HEK293 (cell line): ENCODE measurements around the gene ERVK3-1.

ENCODE experiments used
- CTCF ChIA-PET: fragments of 350-600 bp; formaldehyde crosslinking; extraction: SDS; loops from one replicate; lab custom pipeline; 2021; ENCODE audit warnings: antibody characterized with exemption; lab: Yijun Ruan, JAX
- POLR2A ChIA-PET: fragments of 300-600 bp; formaldehyde crosslinking; extraction: SDS; loops from one replicate; lab custom pipeline; 2020; ENCODE audit warnings: antibody characterized with exemption, inconsistent platforms; lab: Yijun Ruan, JAX
- H3K27ac ChIP-seq: fragments of 200-500 bp; sonication (Bioruptor generic); 2 replicates; pipeline ENCODE4 v1.5.1; 2014; ENCODE audit warnings: low read depth, low read length, control low read depth, inconsistent platforms; ENCODE audit errors: extremely low read depth
- H3K36me3 ChIP-seq, 2 experiments: fragments of 200-500 bp in 1 of 2; sonication (Bioruptor generic) in 1 of 2; 1 replicate in 1 of 2; 2 replicates in 1 of 2; pipeline ENCODE4 v1.5.1; 2014 to 2017; ENCODE audit warnings: inconsistent platforms in 2 of 2, low read length in 2 of 2; ENCODE audit not compliant: control insufficient read depth in 2 of 2, insufficient read depth in 1 of 2
- H3K4me1 ChIP-seq: fragments of 200-500 bp; sonication (Bioruptor generic); 2 replicates; pipeline ENCODE4 v1.5.1; 2014; ENCODE audit warnings: mild to moderate bottlenecking, low read length, inconsistent platforms; ENCODE audit not compliant: control insufficient read depth, insufficient read depth
- H3K4me3 ChIP-seq: 2 replicates; pipeline ENCODE4 v1.5.1; 2011; ENCODE audit warnings: low read depth, mild to moderate bottlenecking, control low read depth, low read length, moderate library complexity
- H3K9me3 ChIP-seq: fragments of 200-500 bp; sonication (Bioruptor generic); 2 replicates; pipeline ENCODE4 v1.5.1; 2014; ENCODE audit warnings: low read depth, low read length, inconsistent platforms; ENCODE audit not compliant: control insufficient read depth, insufficient read depth
- GLI2 ChIP-seq: fragments of 450-650 bp; formaldehyde crosslinking; IDR thresholded peaks from 2 replicates; pipeline ENCODE4; 2017; ENCODE audit warnings: missing biosample characterization, missing genetic modification characterization, low read depth, borderline replicate concordance
- IKZF3 ChIP-seq: fragments of 450-650 bp; IDR thresholded peaks from 2 replicates; pipeline ENCODE4 v1.5.0; 2018; ENCODE audit warnings: missing biosample characterization, mild to moderate bottlenecking, missing genetic modification characterization, moderate library complexity
- SCRT2 ChIP-seq: fragments of 450-650 bp; formaldehyde crosslinking; IDR thresholded peaks from 2 replicates; pipeline ENCODE4 v1.5.1; 2016; ENCODE audit warnings: missing biosample characterization, missing genetic modification characterization
- TRIM28 ChIP-seq: IDR thresholded peaks from 2 replicates; pipeline ENCODE4 v1.6.1; 2011; ENCODE audit warnings: low read length, control low read depth, borderline replicate concordance
- YY2 ChIP-seq: fragments of 450-650 bp; formaldehyde crosslinking; IDR thresholded peaks from 2 replicates; pipeline ENCODE4 v1.5.1; 2016; ENCODE audit warnings: missing biosample characterization, missing genetic modification characterization
- ZFP3 ChIP-seq: fragments of 450-650 bp; formaldehyde crosslinking; IDR thresholded peaks from 2 replicates; pipeline ENCODE4 v1.5.1; 2016; ENCODE audit warnings: low read depth, missing biosample characterization, missing genetic modification characterization
- ZFP37 ChIP-seq: fragments of 450-650 bp; formaldehyde crosslinking; IDR thresholded peaks from 2 replicates; pipeline ENCODE4 v1.5.1; 2016; ENCODE audit warnings: missing biosample characterization, missing genetic modification characterization
- ZNF140 ChIP-seq: fragments of 450-650 bp; formaldehyde crosslinking; IDR thresholded peaks from 2 replicates; pipeline ENCODE4 v1.5.1; 2016; ENCODE audit warnings: missing biosample characterization, missing genetic modification characterization
- ZNF169 ChIP-seq: fragments of 450-650 bp; formaldehyde crosslinking; IDR thresholded peaks from 2 replicates; pipeline ENCODE4 v1.5.1; 2016; ENCODE audit warnings: missing biosample characterization, missing genetic modification characterization
- ZNF239 ChIP-seq: fragments of 450-650 bp; formaldehyde crosslinking; IDR thresholded peaks from 2 replicates; pipeline ENCODE4 v1.5.1; 2016; ENCODE audit warnings: missing biosample characterization, missing genetic modification characterization
- ZNF433 ChIP-seq: fragments of 450-650 bp; formaldehyde crosslinking; IDR thresholded peaks from 2 replicates; pipeline ENCODE4 v1.5.1; 2016; ENCODE audit warnings: missing biosample characterization, missing genetic modification characterization, low read depth
- ZNF510 ChIP-seq: fragments of 450-650 bp; formaldehyde crosslinking; IDR thresholded peaks from 2 replicates; pipeline ENCODE4 v1.5.1; 2018; ENCODE audit warnings: mild to moderate bottlenecking, missing genetic modification characterization, missing biosample characterization; ENCODE audit not compliant: insufficient replicate concordance
- ZNF664 ChIP-seq: fragments of 450-650 bp; formaldehyde crosslinking; IDR thresholded peaks from 2 replicates; pipeline ENCODE4 v1.5.1; 2016; ENCODE audit warnings: missing biosample characterization, missing genetic modification characterization
- ZNF785 ChIP-seq: fragments of 450-650 bp; formaldehyde crosslinking; IDR thresholded peaks from 2 replicates; pipeline ENCODE4 v1.5.1; 2016; ENCODE audit warnings: missing biosample characterization, missing genetic modification characterization
- ZNF791 ChIP-seq: fragments of 450-650 bp; formaldehyde crosslinking; IDR thresholded peaks from 2 replicates; pipeline ENCODE4 v1.5.1; 2016; ENCODE audit warnings: missing biosample characterization, missing genetic modification characterization
- ZSCAN30 ChIP-seq: fragments of 450-650 bp; IDR thresholded peaks from 2 replicates; pipeline ENCODE4 v1.5.1; 2018; ENCODE audit warnings: missing biosample characterization, mild to moderate bottlenecking, missing genetic modification characterization, moderate library complexity
- TF ChIP-seq, protein P1 (sequence below): fragments of 450-650 bp; formaldehyde crosslinking; IDR thresholded peaks from 2 replicates; pipeline ENCODE4 v1.5.1; 2016; ENCODE audit warnings: missing biosample characterization, missing genetic modification characterization, borderline replicate concordance
- TF ChIP-seq, protein P2 (sequence below): fragments of 450-650 bp; formaldehyde crosslinking; IDR thresholded peaks from 2 replicates; pipeline ENCODE4 v1.5.1; 2016; ENCODE audit warnings: missing biosample characterization, missing genetic modification characterization
- TF ChIP-seq, protein P3 (sequence below): fragments of 450-650 bp; formaldehyde crosslinking; IDR thresholded peaks from 2 replicates; pipeline ENCODE4; 2016; ENCODE audit warnings: missing biosample characterization, missing genetic modification characterization
- TF ChIP-seq, protein P4 (sequence below): fragments of 450-650 bp; IDR thresholded peaks from 2 replicates; pipeline ENCODE4 v1.5.1; 2018; ENCODE audit warnings: missing biosample characterization, missing genetic modification characterization
- TF ChIP-seq, protein P5 (sequence below): fragments of 450-650 bp; formaldehyde crosslinking; IDR thresholded peaks from 2 replicates; pipeline ENCODE4 v1.5.1; 2017; ENCODE audit warnings: missing biosample characterization, missing genetic modification characterization
- TF ChIP-seq, protein P6 (sequence below): fragments of 450-650 bp; formaldehyde crosslinking; IDR thresholded peaks from 2 replicates; pipeline ENCODE4 v1.5.1; 2017; ENCODE audit warnings: missing biosample characterization, missing genetic modification characterization

The ERVK3-1 gene

DNA sequence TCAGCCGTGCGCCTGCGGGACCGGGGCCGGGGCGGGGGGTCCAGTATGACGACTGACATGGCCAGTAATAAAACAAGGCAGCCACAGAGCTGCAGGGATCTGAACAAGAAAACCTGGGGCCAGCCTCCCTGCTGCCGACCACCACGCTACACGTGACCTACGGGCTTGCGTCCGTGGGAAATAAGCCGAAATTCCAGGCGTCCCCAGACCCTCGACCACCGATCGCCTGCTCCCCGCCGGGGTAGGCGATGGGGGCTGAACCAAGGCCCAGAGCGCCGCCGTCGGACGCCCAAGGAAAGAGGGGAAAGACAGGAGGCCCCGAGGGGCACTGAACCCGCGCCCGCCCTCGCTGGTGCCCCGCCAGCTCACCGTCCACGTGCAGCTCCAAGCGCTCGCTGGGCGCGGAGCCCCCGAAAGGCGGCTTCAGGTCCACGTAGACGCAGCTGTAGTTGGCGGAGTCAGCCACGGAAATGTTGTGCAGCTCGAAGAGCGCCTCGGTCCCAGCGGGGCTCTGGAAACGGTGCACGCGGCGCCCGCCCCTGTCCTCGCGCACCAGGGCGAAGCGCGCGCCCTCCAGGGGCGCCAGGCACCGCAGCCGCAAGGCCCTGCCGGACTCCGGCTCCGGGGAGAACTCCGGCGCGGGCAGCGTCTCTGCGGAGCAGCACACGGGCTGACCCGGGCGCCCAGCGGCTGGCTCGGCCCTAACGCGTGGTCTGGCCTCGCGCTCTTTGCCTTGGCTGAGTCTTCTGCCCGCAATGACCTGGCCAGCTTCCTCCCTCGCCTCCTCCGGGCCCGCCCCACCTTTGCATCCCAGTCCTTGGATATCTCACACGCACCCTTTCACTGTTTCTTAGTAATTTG, 45.1 kb downstream of the ERVK3-1 start (continued):
- TF ChIP-seq, protein P1, sequence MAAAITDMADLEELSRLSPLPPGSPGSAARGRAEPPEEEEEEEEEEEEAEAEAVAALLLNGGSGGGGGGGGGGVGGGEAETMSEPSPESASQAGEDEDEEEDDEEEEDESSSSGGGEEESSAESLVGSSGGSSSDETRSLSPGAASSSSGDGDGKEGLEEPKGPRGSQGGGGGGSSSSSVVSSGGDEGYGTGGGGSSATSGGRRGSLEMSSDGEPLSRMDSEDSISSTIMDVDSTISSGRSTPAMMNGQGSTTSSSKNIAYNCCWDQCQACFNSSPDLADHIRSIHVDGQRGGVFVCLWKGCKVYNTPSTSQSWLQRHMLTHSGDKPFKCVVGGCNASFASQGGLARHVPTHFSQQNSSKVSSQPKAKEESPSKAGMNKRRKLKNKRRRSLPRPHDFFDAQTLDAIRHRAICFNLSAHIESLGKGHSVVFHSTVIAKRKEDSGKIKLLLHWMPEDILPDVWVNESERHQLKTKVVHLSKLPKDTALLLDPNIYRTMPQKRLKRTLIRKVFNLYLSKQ (tag by site-specific recombination), result no peak

DNA sequence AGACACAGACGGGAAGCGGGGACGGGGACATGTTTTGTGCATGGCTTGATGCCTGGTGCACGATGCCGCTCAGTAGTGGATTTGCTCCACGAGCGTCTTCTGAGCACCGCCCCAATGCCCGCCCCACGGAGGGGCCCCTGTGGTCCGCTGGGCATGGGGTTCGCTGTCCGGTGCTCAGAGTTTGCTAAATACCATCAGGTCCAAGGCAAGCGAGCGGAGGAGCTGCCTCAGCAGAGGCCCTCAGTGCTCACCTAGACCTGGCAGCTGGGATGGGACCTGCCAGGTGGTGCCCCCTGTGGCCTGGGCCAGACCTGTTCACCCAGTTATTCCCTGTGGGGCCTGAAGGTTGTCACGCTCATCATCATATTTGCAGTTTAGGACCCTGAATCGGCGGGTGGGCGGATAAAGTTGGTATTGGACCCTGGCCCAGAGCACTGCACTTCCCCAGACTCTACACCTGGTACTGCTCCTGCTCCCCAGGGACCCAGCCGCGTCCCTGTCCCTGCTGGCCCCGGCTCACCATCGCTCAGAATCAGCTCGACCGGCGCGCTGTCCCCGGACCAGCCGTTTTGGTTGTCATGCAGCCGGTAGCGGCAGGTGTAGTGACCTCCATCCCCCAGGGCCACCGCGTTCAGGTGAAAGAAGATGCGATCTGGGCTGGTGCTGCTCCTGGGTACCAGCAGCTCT, 45.8 kb downstream of the ERVK3-1 start:
- Histone ChIP-seq H3K9me3 (no peaks in the 10 kb centered on the region), H3K4me1 (no peaks in the 10 kb centered on the region), H3K4me3 (no peak overlapping the region), H3K36me3 (no peaks in the 10 kb centered on the region; a peak in 1 of 3 replicates), H3K27ac (no peak overlapping the region)
- POLR2A ChIA-PET, result interaction anchor here (0.8 to 2.9 kb wide), 2 partner anchors 11 to 24 kb away, joined by 4 to 14 read pairs; partner anchors contain the start of genes ZNF497 and ZSCAN22
- CTCF ChIA-PET, result no interaction called here
- no peak for TF ChIP-seq ZNF239
- TF ChIP-seq, protein P2, sequence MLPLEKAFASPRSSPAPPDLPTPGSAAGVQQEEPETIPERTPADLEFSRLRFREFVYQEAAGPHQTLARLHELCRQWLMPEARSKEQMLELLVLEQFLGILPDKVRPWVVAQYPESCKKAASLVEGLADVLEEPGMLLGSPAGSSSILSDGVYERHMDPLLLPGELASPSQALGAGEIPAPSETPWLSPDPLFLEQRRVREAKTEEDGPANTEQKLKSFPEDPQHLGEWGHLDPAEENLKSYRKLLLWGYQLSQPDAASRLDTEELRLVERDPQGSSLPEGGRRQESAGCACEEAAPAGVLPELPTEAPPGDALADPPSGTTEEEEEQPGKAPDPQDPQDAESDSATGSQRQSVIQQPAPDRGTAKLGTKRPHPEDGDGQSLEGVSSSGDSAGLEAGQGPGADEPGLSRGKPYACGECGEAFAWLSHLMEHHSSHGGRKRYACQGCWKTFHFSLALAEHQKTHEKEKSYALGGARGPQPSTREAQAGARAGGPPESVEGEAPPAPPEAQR (tag by site-specific recombination), result no peak
- TF ChIP-seq ZNF169, result no peak
- TF ChIP-seq ZNF785 (tag by site-specific recombination), result no peak
- TF ChIP-seq IKZF3, result no peak
- no peak for TF ChIP-seq ZNF664 (tag by site-specific recombination)
- TF ChIP-seq ZNF140 (tag by site-specific recombination), result no peak
- no peak for TF ChIP-seq ZNF510 (tag by site-specific recombination)
- no peak for TF ChIP-seq ZSCAN30
- TF ChIP-seq ZNF791 (tag by site-specific recombination), result no peak
- no peak for TF ChIP-seq ZFP37 (tag by site-specific recombination)
- TF ChIP-seq ZFP3, result no peak
- TF ChIP-seq, protein P3, sequence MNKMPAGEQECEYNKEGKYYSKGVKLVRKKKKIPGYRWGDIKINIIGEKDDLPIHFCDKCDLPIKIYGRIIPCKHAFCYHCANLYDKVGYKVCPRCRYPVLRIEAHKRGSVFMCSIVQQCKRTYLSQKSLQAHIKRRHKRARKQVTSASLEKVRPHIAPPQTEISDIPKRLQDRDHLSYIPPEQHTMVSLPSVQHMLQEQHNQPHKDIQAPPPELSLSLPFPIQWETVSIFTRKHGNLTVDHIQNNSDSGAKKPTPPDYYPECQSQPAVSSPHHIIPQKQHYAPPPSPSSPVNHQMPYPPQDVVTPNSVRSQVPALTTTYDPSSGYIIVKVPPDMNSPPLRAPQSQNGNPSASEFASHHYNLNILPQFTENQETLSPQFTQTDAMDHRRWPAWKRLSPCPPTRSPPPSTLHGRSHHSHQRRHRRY, result no peak
- TF ChIP-seq, protein P4, sequence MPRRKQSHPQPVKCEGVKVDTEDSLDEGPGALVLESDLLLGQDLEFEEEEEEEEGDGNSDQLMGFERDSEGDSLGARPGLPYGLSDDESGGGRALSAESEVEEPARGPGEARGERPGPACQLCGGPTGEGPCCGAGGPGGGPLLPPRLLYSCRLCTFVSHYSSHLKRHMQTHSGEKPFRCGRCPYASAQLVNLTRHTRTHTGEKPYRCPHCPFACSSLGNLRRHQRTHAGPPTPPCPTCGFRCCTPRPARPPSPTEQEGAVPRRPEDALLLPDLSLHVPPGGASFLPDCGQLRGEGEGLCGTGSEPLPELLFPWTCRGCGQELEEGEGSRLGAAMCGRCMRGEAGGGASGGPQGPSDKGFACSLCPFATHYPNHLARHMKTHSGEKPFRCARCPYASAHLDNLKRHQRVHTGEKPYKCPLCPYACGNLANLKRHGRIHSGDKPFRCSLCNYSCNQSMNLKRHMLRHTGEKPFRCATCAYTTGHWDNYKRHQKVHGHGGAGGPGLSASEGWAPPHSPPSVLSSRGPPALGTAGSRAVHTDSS (tag by site-specific recombination), result no peak

DNA sequence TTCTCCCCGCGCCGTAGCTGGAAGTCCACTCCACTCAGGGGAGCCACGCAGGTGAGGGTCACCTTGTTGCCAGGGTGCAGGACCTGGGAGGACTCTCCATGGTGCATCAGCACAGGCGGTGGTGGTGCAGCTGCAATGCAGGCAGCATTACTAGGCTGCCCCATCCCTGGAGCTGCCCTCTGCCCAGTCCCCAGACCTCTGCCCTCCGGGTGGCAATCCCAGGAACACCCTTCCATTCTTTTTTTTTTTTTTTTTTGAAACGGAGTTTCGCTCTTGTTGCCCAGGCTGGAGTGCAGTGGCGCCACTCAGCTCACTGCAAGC, 46.3 kb downstream of the ERVK3-1 start:
- Histone ChIP-seq H3K36me3 (no peaks in the 10 kb centered on the region; a peak in 1 of 3 replicates), H3K4me1 (no peaks in the 10 kb centered on the region), H3K4me3 (no peak overlapping the region), H3K27ac (no peak overlapping the region), H3K9me3 (no peaks in the 10 kb centered on the region)
- ChIA-PET CTCF (no interaction called here), POLR2A (interaction anchor here (0.8 to 2.9 kb wide), 2 partner anchors 11 to 25 kb away, joined by 4 to 14 read pairs; partner anchors contain the start of genes ZNF497 and ZSCAN22)
- TF ChIP-seq YY2 (tag by site-specific recombination) (no peak), GLI2 (tag by site-specific recombination) (no peak), ZNF239 (no peak), SCRT2 (tag by site-specific recombination) (no peak), TRIM28 (no peak), ZNF433 (tag by site-specific recombination) (no peak)
- TF ChIP-seq, protein P5, sequence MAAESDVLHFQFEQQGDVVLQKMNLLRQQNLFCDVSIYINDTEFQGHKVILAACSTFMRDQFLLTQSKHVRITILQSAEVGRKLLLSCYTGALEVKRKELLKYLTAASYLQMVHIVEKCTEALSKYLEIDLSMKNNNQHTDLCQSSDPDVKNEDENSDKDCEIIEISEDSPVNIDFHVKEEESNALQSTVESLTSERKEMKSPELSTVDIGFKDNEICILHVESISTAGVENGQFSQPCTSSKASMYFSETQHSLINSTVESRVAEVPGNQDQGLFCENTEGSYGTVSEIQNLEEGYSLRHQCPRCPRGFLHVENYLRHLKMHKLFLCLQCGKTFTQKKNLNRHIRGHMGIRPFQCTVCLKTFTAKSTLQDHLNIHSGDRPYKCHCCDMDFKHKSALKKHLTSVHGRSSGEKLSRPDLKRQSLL (tag by site-specific recombination), result no peak
- TF ChIP-seq, protein P6, sequence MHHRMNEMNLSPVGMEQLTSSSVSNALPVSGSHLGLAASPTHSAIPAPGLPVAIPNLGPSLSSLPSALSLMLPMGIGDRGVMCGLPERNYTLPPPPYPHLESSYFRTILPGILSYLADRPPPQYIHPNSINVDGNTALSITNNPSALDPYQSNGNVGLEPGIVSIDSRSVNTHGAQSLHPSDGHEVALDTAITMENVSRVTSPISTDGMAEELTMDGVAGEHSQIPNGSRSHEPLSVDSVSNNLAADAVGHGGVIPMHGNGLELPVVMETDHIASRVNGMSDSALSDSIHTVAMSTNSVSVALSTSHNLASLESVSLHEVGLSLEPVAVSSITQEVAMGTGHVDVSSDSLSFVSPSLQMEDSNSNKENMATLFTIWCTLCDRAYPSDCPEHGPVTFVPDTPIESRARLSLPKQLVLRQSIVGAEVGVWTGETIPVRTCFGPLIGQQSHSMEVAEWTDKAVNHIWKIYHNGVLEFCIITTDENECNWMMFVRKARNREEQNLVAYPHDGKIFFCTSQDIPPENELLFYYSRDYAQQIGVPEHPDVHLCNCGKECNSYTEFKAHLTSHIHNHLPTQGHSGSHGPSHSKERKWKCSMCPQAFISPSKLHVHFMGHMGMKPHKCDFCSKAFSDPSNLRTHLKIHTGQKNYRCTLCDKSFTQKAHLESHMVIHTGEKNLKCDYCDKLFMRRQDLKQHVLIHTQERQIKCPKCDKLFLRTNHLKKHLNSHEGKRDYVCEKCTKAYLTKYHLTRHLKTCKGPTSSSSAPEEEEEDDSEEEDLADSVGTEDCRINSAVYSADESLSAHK, result no peak
